B cell (primary cell): ENCODE measurements around the gene C10orf143. TPM values are rescaled to one million over a fixed set of nuclear protein-coding genes. Genes with fewer than 3 reads are reported as not detected.

Experiments used
- ATAC-seq: fragments of 200-7000 bp; cut with Tn5 transposase; one replicate; pipeline ENCODE4 v1.10.0; 2021; ENCODE audit warnings: low read depth, mild to moderate bottlenecking, moderate number of reproducible peaks, moderate library complexity
- CTCF ChIA-PET: fragments of 350-600 bp; sonication (Branson Sonifier 250); formaldehyde crosslinking; loops from one replicate; lab custom pipeline; 2021; ENCODE audit warnings: antibody characterized with exemption, inconsistent platforms; lab: Charles Lee
- POLR2A ChIA-PET: fragments of 350-600 bp; sonication (Branson Sonifier 250); formaldehyde crosslinking; loops from one replicate; lab custom pipeline; 2021; ENCODE audit warnings: antibody characterized with exemption; lab: Charles Lee
- DNase-seq: peaks from one replicate; pipeline ENCODE4 v3.0.0; 2013
- H2AFZ ChIP-seq: 2 replicates; pipeline ENCODE4 v1.6.1; 2012; ENCODE audit warnings: mild to moderate bottlenecking, low read depth, low read length; ENCODE audit not compliant: insufficient read depth, poor library complexity, severe bottlenecking
- H3K27ac ChIP-seq, 2 donors: 1 replicate in 1 of 2; 2 replicates in 1 of 2; pipeline ENCODE4 v1.5.1; 2012 to 2013; ENCODE audit warnings: low read length in 2 of 2, mild to moderate bottlenecking in 2 of 2, moderate library complexity in 1 of 2
- H3K27me3 ChIP-seq, 4 experiments: fragments of 200-600 bp in 1 of 4; sonication (generic) in 1 of 4; replicated peaks in 1 of 4; 1 replicate in 2 of 4; 2 replicates in 2 of 4; pipeline versions ENCODE4 v1.6.1 to v1.7.0; 2013 to 2016; ENCODE audit warnings: low read length in 3 of 4, mild to moderate bottlenecking in 2 of 4, mixed read lengths in 1 of 4, moderate library complexity in 1 of 4; ENCODE audit not compliant: insufficient read depth in 4 of 4, control insufficient read depth in 3 of 4; ENCODE audit errors: control extremely low read depth in 1 of 4
- H3K36me3 ChIP-seq, 2 experiments: replicated peaks in 1 of 2; 1 replicate in 1 of 2; 2 replicates in 1 of 2; pipeline versions ENCODE4 v1.6.1 to v1.7.1; 2013; ENCODE audit warnings: low read length in 1 of 2; ENCODE audit not compliant: insufficient read depth in 2 of 2, control insufficient read depth in 1 of 2; ENCODE audit errors: control extremely low read depth in 1 of 2, extremely low read depth in 1 of 2
- H3K4me1 ChIP-seq, 2 donors: fragments of 200-600 bp in 1 of 2; sonication (generic) in 1 of 2; 1 replicate in 1 of 2; 2 replicates in 1 of 2; pipeline versions ENCODE4 v1.5.1 to v1.6.1; 2013 to 2017; ENCODE audit warnings: low read length in 2 of 2; ENCODE audit not compliant: control insufficient read depth in 2 of 2, insufficient read depth in 2 of 2
- H3K4me2 ChIP-seq: replicated peaks from 2 replicates; pipeline ENCODE3; 2012; ENCODE audit warnings: mild to moderate bottlenecking, low read depth, low read length; ENCODE audit not compliant: poor library complexity, severe bottlenecking
- H3K4me3 ChIP-seq, 5 experiments: fragments of 200-600 bp in 1 of 5; sonication (generic) in 1 of 5; 1 replicate in 3 of 5; 2 replicates in 2 of 5; pipeline versions ENCODE4 v1.5.1 to v1.7.0; 2011 to 2016; ENCODE audit warnings: low read length in 4 of 5, mild to moderate bottlenecking in 4 of 5, low read depth in 2 of 5, control low read depth in 1 of 5, moderate library complexity in 1 of 5; ENCODE audit not compliant: insufficient read depth in 1 of 5; ENCODE audit errors: control extremely low read depth in 1 of 5, extremely low read depth in 1 of 5
- H3K79me2 ChIP-seq: fragments of 200-600 bp; sonication (generic); one replicate; pipeline ENCODE4 v1.6.0; 2016; ENCODE audit warnings: low read length; ENCODE audit not compliant: control insufficient read depth, insufficient read depth
- H3K9ac ChIP-seq: fragments of 200-600 bp; sonication (generic); 2 replicates; pipeline ENCODE4 v1.6.1; 2017; ENCODE audit warnings: mild to moderate bottlenecking, low read length, moderate library complexity
- H3K9me3 ChIP-seq, 3 donors: one replicate each; pipeline versions ENCODE4 v1.6.1 to v1.7.1; 2013; ENCODE audit warnings: low read length in 2 of 3; ENCODE audit not compliant: control insufficient read depth in 2 of 3, insufficient read depth in 1 of 3; ENCODE audit errors: control extremely low read depth in 1 of 3
- H4K20me1 ChIP-seq: 2 replicates; pipeline ENCODE4 v1.6.0; 2012; ENCODE audit warnings: mild to moderate bottlenecking, low read length; ENCODE audit not compliant: insufficient read depth, control insufficient read depth, poor library complexity, severe bottlenecking
- H3K27ac Mint-ChIP-seq: one replicate; pipeline ENCODE4 v1.8.0; 2021; ENCODE audit warnings: mixed read lengths
- H3K27me3 Mint-ChIP-seq: one replicate; pipeline ENCODE4 v1.8.0; 2021; ENCODE audit warnings: mixed read lengths
- H3K4me1 Mint-ChIP-seq: one replicate; pipeline ENCODE4 v1.8.0; 2021; ENCODE audit warnings: mixed read lengths
- H3K4me3 Mint-ChIP-seq: one replicate; pipeline ENCODE4 v1.8.0; 2021; ENCODE audit warnings: mixed read lengths
- H3K9me3 Mint-ChIP-seq: one replicate; pipeline ENCODE4 v1.8.0; 2022; ENCODE audit warnings: mixed read lengths; ENCODE audit not compliant: insufficient read depth
- EZH2 ChIP-seq: IDR thresholded peaks from 2 replicates; pipeline ENCODE4 v1.6.1; 2012; ENCODE audit warnings: borderline replicate concordance, low read depth, mild to moderate bottlenecking, moderate library complexity, low read length; ENCODE audit not compliant: insufficient read depth, poor library complexity, severe bottlenecking
- WGBS: methylation state at CpG from one replicate; pipeline ENCODE4 v1.1.5; 2013; ENCODE audit warnings: missing lambda C conversion rate; ENCODE audit not compliant: insufficient coverage; 5-methylcytosine and 5-hydroxymethylcytosine counted together
- intact Hi-C: fragments of 100-400 bp; cut with micrococcal nuclease; formaldehyde crosslinking; loops from one replicate; pipeline ENCODE4 v1.10.0; 2022
- polyA plus RNA-seq: library from polyadenylated mRNA; depleted of rRNA; stranded (reverse); fragments of >200 nt; gene quantifications from 2 replicates; pipeline ENCODE4 v1.2.3, GENCODE V29; 2012
- total RNA-seq, 2 donors: library from RNA; stranded (reverse); fragments of 120-200 nt in 1 of 2; gene quantifications; 1 replicate in 1 of 2; 2 replicates in 1 of 2; pipeline versions ENCODE4 v1.2.3 to v1.2.4, GENCODE V29; 2013 to 2022
- TF ChIP-seq, protein P1 (sequence below): fragments of 200-600 bp; IDR thresholded peaks from one replicate; pipeline ENCODE4 v1.8.0; 2022; ENCODE audit warnings: antibody characterized with exemption, mild to moderate bottlenecking

C10orf143 gene
- total and polyA plus RNA-seq, 2 donors (not counting 1 experiment from before 2014, with no cell fraction given), result 9.1 to 12.8 TPM

- Histone ChIP-seq H3K27ac (no peak overlapping the region), H3K9ac (no peak overlapping the region), H2AFZ (no peak overlapping the region), H3K4me3 (no peak overlapping the region), H4K20me1 (no peaks in the 10 kb centered on the region), H3K36me3 (no peaks in the 10 kb centered on the region), H3K9me3 (peaks cover 0 to 11% (median 0%) of the 10 kb centered on the region in 3 donors), H3K27me3 (no peaks in the 10 kb centered on the region), H3K79me2 (no peaks in the 10 kb centered on the region), H3K4me2 (no peak overlapping the region), H3K4me1 (no peaks in the 10 kb centered on the region)
- Mint-ChIP-seq H3K4me1 (no peaks in the 10 kb centered on the region), H3K27me3 (peaks cover 4% of the 10 kb centered on the region), H3K4me3 (no peak overlapping the region), H3K27ac (no peak overlapping the region), H3K9me3 (no peaks in the 10 kb centered on the region)
- ChIA-PET CTCF (no interaction called here), POLR2A (no interaction called here)
- TF ChIP-seq EZH2, result no peak
- TF ChIP-seq, protein P1, sequence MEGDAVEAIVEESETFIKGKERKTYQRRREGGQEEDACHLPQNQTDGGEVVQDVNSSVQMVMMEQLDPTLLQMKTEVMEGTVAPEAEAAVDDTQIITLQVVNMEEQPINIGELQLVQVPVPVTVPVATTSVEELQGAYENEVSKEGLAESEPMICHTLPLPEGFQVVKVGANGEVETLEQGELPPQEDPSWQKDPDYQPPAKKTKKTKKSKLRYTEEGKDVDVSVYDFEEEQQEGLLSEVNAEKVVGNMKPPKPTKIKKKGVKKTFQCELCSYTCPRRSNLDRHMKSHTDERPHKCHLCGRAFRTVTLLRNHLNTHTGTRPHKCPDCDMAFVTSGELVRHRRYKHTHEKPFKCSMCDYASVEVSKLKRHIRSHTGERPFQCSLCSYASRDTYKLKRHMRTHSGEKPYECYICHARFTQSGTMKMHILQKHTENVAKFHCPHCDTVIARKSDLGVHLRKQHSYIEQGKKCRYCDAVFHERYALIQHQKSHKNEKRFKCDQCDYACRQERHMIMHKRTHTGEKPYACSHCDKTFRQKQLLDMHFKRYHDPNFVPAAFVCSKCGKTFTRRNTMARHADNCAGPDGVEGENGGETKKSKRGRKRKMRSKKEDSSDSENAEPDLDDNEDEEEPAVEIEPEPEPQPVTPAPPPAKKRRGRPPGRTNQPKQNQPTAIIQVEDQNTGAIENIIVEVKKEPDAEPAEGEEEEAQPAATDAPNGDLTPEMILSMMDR, result no peak
- no peak for DNase-seq
- intact Hi-C loops, result no loop called here
- whole genome bisulfite sequencing, result 90% methylated on average over 34 of the region's 35 CpGs
- no peak for ATAC-seq
These were observed 96.2 kb downstream of the C10orf143 start for GRCh38 chr10:130014263-130015074.

Other genes starting within 250 kb of the C10orf143 start
- gene EBF3, start 146.6 kb downstream of the C10orf143 start, total RNA-seq, result 0.07 TPM in 1 of 2 replicates, not detected in the other
- not detected in 2 replicates for gene EBF3, start 146.6 kb downstream of the C10orf143 start, polyA plus RNA-seq
- 45.4 and 47.6 TPM in 2 replicates for gene GLRX3, start 25.6 kb upstream of the C10orf143 start, total RNA-seq
- gene GLRX3, start 25.6 kb upstream of the C10orf143 start, polyA plus RNA-seq, result 26.1 and 26.9 TPM in 2 replicates